H1 (cell line): ENCODE results near the gene RAET1L. TPM values are rescaled to one million over a fixed set of nuclear protein-coding genes. Genes with fewer than 3 reads are reported as not detected.

Source experiments
- CTCF ChIA-PET: fragments of 300-600 bp; sonication (Branson Sonifier 250); formaldehyde crosslinking; loops from one replicate; lab custom pipeline; 2021; ENCODE audit not compliant: partially characterized antibody; lab: Charles Lee
- POLR2A ChIA-PET: fragments of 300-600 bp; sonication (Branson Sonifier 250); formaldehyde crosslinking; loops from one replicate; lab custom pipeline; 2021; ENCODE audit warnings: inconsistent platforms; ENCODE audit not compliant: partially characterized antibody; lab: Charles Lee
- DNase-seq, 2 experiments: peaks; one replicate each; pipeline versions ENCODE4 v3.0.0 to v3.0.0-alpha.2; 2010 to 2022; ENCODE audit warnings: low spot score in 2 of 2, low read depth in 1 of 2, mixed read lengths in 1 of 2
- FAIRE-seq: peaks from 2 replicates; lab custom pipeline; 2011; peaks lifted over from hg19 to GRCh38; lab: Jason Lieb, UNC
- H2AFZ ChIP-seq: 2 replicates; pipeline ENCODE4 v1.8.1; 2012; ENCODE audit warnings: low read length, inconsistent platforms
- H2AK5ac ChIP-seq: 2 replicates; pipeline ENCODE4 v1.6.1; 2013; ENCODE audit warnings: low read depth, low read length
- H2BK120ac ChIP-seq: replicated peaks from 2 replicates; pipeline ENCODE3; 2013; ENCODE audit warnings: low read depth, low read length, inconsistent platforms
- H2BK12ac ChIP-seq: 2 replicates; pipeline ENCODE4 v1.6.1; 2013; ENCODE audit warnings: low read depth, low read length
- H2BK15ac ChIP-seq: 2 replicates; pipeline ENCODE4 v1.6.1; 2013; ENCODE audit warnings: low read length
- H2BK20ac ChIP-seq: 2 replicates; pipeline ENCODE4 v1.6.1; 2013; ENCODE audit warnings: low read length
- H2BK5ac ChIP-seq: 2 replicates; pipeline ENCODE4 v1.6.1; 2013; ENCODE audit warnings: low read depth, low read length
- H3K14ac ChIP-seq: 2 replicates; pipeline ENCODE4 v1.6.1; 2013; ENCODE audit warnings: inconsistent platforms; ENCODE audit not compliant: insufficient read length
- H3K18ac ChIP-seq: 2 replicates; pipeline ENCODE4 v1.6.1; 2013; ENCODE audit warnings: low read length; ENCODE audit errors: extremely low read depth
- H3K23ac ChIP-seq: 2 replicates; pipeline ENCODE4 v1.6.1; 2013; ENCODE audit warnings: inconsistent platforms; ENCODE audit not compliant: insufficient read length
- H3K23me2 ChIP-seq: 2 replicates; pipeline ENCODE4 v1.6.1; 2013; ENCODE audit warnings: low read depth, low read length
- H3K27ac ChIP-seq: 2 replicates; pipeline ENCODE4 v1.6.1; 2011; ENCODE audit warnings: low read depth, low read length, inconsistent platforms
- H3K27me3 ChIP-seq, 4 experiments: replicated peaks in 1 of 4; 1 replicate in 1 of 4; 2 replicates in 3 of 4; pipeline versions ENCODE4 v1.6.1 to v1.8.1; 2011 to 2013; ENCODE audit warnings: low read length in 3 of 4, mild to moderate bottlenecking in 3 of 4, inconsistent platforms in 2 of 4, mixed read lengths in 2 of 4, moderate library complexity in 1 of 4; ENCODE audit not compliant: control insufficient read depth in 3 of 4, insufficient read depth in 3 of 4; ENCODE audit errors: extremely low read depth in 1 of 4
- H3K36me3 ChIP-seq, 4 experiments: 2 replicates each; pipeline versions ENCODE4 v1.6.1 to v1.8.1; 2011 to 2013; ENCODE audit warnings: mild to moderate bottlenecking in 4 of 4, low read length in 3 of 4, moderate library complexity in 2 of 4, control low read depth in 1 of 4, inconsistent platforms in 1 of 4; ENCODE audit not compliant: insufficient read depth in 4 of 4, control insufficient read depth in 2 of 4
- H3K4ac ChIP-seq: replicated peaks from 2 replicates; pipeline ENCODE3; 2013; ENCODE audit warnings: low read length, low read depth, mixed read lengths, inconsistent platforms; ENCODE audit not compliant: insufficient read length
- H3K4me1 ChIP-seq, 4 experiments: replicated peaks in 1 of 4; 1 replicate in 1 of 4; 2 replicates in 3 of 4; pipeline versions ENCODE4 v1.6.1 to v1.8.1; 2011 to 2013; ENCODE audit warnings: low read length in 3 of 4, inconsistent platforms in 2 of 4, mixed read lengths in 1 of 4; ENCODE audit not compliant: insufficient read depth in 4 of 4, control insufficient read depth in 3 of 4
- H3K4me2 ChIP-seq, 2 experiments: 2 replicates each; pipeline versions ENCODE4 v1.6.1 to v1.8.1; 2011 to 2013; ENCODE audit warnings: low read depth in 2 of 2, low read length in 2 of 2, control low read depth in 1 of 2, inconsistent platforms in 1 of 2, mild to moderate bottlenecking in 1 of 2; ENCODE audit not compliant: insufficient read depth in 1 of 2
- H3K4me3 ChIP-seq, 4 experiments: fragments of 200-600, 300-600 bp in 1 of 4; sonication (generic), shearing (Covaris generic), sonication (Bioruptor Twin) in 1 of 4; 2 replicates each; pipeline versions ENCODE4 v1.5.1 to v1.8.1; 2011 to 2016; ENCODE audit warnings: low read length in 4 of 4, low read depth in 3 of 4, control low read depth in 2 of 4, inconsistent platforms in 2 of 4, mild to moderate bottlenecking in 2 of 4, mixed read lengths in 1 of 4, moderate library complexity in 1 of 4; ENCODE audit not compliant: insufficient read depth in 2 of 4; ENCODE audit errors: extremely low read depth in 1 of 4
- H3K56ac ChIP-seq: replicated peaks from 2 replicates; pipeline ENCODE3; 2013; ENCODE audit warnings: low read depth, mild to moderate bottlenecking, mixed read lengths, low read length, inconsistent platforms; ENCODE audit not compliant: insufficient read length
- H3K79me1 ChIP-seq: 2 replicates; pipeline ENCODE4 v1.6.1; 2013; ENCODE audit warnings: low read depth, low read length, control low read depth
- H3K79me2 ChIP-seq, 2 experiments: 2 replicates each; pipeline versions ENCODE4 v1.6.1 to v1.8.1; 2012 to 2013; ENCODE audit warnings: low read length in 2 of 2, mild to moderate bottlenecking in 2 of 2, inconsistent platforms in 1 of 2; ENCODE audit not compliant: insufficient read depth in 2 of 2, control insufficient read depth in 1 of 2
- H3K9ac ChIP-seq, 4 experiments: replicated peaks in 1 of 4; 1 replicate in 1 of 4; 2 replicates in 3 of 4; pipeline versions ENCODE4 v1.6.1 to v1.8.1; 2011 to 2013; ENCODE audit warnings: low read depth in 3 of 4, low read length in 3 of 4, control low read depth in 2 of 4, mild to moderate bottlenecking in 2 of 4, moderate library complexity in 2 of 4, inconsistent platforms in 1 of 4; ENCODE audit errors: extremely low read depth in 1 of 4
- H3K9me3 ChIP-seq, 2 experiments: 2 replicates each; pipeline versions ENCODE4 v1.6.1 to v1.8.1; 2012 to 2013; ENCODE audit warnings: mild to moderate bottlenecking in 2 of 2, moderate library complexity in 2 of 2, control low read depth in 1 of 2, inconsistent platforms in 1 of 2, low read depth in 1 of 2, low read length in 1 of 2, mixed read lengths in 1 of 2; ENCODE audit not compliant: insufficient read depth in 2 of 2
- H4K20me1 ChIP-seq, 2 experiments: replicated peaks in 1 of 2; 2 replicates each; pipeline versions ENCODE3 to v1.8.1; 2011 to 2013; ENCODE audit warnings: inconsistent platforms in 2 of 2, low read length in 2 of 2, mild to moderate bottlenecking in 1 of 2; ENCODE audit not compliant: insufficient read depth in 2 of 2, control insufficient read depth in 1 of 2
- H4K5ac ChIP-seq: 2 replicates; pipeline ENCODE4 v1.6.1; 2013; ENCODE audit warnings: low read length, low read depth, mixed read lengths, inconsistent platforms; ENCODE audit not compliant: insufficient read length
- H4K8ac ChIP-seq: 2 replicates; pipeline ENCODE4 v1.8.0; 2013; ENCODE audit warnings: mild to moderate bottlenecking, moderate library complexity, low read length, inconsistent platforms; ENCODE audit not compliant: insufficient read depth; ENCODE audit errors: extremely low read depth
- H4K91ac ChIP-seq: replicated peaks from 2 replicates; pipeline ENCODE3; 2013; ENCODE audit warnings: low read length, mixed read lengths, inconsistent platforms; ENCODE audit not compliant: insufficient read length
- BCL11A ChIP-seq, 2 experiments: IDR thresholded peaks; one replicate each; pipeline ENCODE4 v1.6.1; 2011; ENCODE audit warnings: low read depth in 2 of 2, low read length in 2 of 2, mild to moderate bottlenecking in 2 of 2
- BRCA1 ChIP-seq: IDR thresholded peaks from 2 replicates; pipeline ENCODE4 v1.6.1; 2012; ENCODE audit warnings: low read depth, low read length, improper control_type of control experiment
- GTF2F1 ChIP-seq: IDR thresholded peaks from 2 replicates; pipeline ENCODE4 v1.6.1; 2012; ENCODE audit warnings: low read depth, low read length, improper control_type of control experiment, borderline replicate concordance
- KDM1A ChIP-seq: fragments of 200-600, 300-600 bp; sonication (generic); IDR thresholded peaks from 2 replicates; pipeline ENCODE4 v1.7.1; 2016; ENCODE audit warnings: mild to moderate bottlenecking, low read length, borderline replicate concordance
- KDM5A ChIP-seq: fragments of 200-600 bp; IDR thresholded peaks from 2 replicates; pipeline ENCODE4 v1.7.1; 2012; ENCODE audit warnings: mild to moderate bottlenecking, low read length, inconsistent platforms, mixed read lengths
- MAFK ChIP-seq: IDR thresholded peaks from 2 replicates; pipeline ENCODE4 v1.6.1; 2012; ENCODE audit warnings: low read depth, mild to moderate bottlenecking, improper control_type of control experiment, low read length
- POLR2A ChIP-seq, 2 experiments: IDR thresholded peaks; 1 replicate in 1 of 2; 2 replicates in 1 of 2; pipeline ENCODE4 v1.6.1; 2011; ENCODE audit warnings: low read depth in 2 of 2, low read length in 2 of 2, mild to moderate bottlenecking in 2 of 2; ENCODE audit errors: control extremely low read depth in 1 of 2
- RFX5 ChIP-seq: IDR thresholded peaks from 2 replicates; pipeline ENCODE4 v1.6.1; 2011; ENCODE audit warnings: low read depth, low read length, improper control_type of control experiment, borderline replicate concordance
- SAP30 ChIP-seq: fragments of 300-600 bp; sonication (generic); IDR thresholded peaks from 2 replicates; pipeline ENCODE4 v1.7.1; 2012; ENCODE audit warnings: low read length, moderate library complexity, mild to moderate bottlenecking, inconsistent platforms; ENCODE audit not compliant: insufficient read depth, insufficient replicate concordance
- TAF7 ChIP-seq: optimal IDR thresholded peaks from 2 replicates; pipeline ENCODE3; 2011; ENCODE audit warnings: low read depth, mild to moderate bottlenecking, inconsistent platforms, low read length, moderate library complexity, borderline replicate concordance
- WGBS, 2 experiments: shearing (Covaris generic) in 1 of 2; methylation state at CpG; one replicate each; pipeline versions ENCODE4 v1.1.6 to v1.1.7; 2013 to 2015; ENCODE audit warnings: low lambda C conversion rate in 2 of 2, mixed read lengths in 2 of 2, inconsistent platforms in 1 of 2, low coverage in 1 of 2, missing lambda C conversion rate in 1 of 2; ENCODE audit not compliant: insufficient replicate concordance in 2 of 2, insufficient coverage in 1 of 2, insufficient read length in 1 of 2; ENCODE audit errors: extremely low coverage in 1 of 2, missing lambda C conversion rate in 1 of 2; 5-methylcytosine and 5-hydroxymethylcytosine counted together
- polyA plus RNA-seq, 7 experiments: library from polyadenylated mRNA; depleted of rRNA in 3 of 7; stranded (reverse) in 5 of 7; unstranded in 2 of 7; fragments of >200 nt in 5 of 7; fragments of 200-250 nt in 2 of 7; gene quantifications; 1 replicate in 5 of 7; 2 replicates in 1 of 7; 4 replicates in 1 of 7; pipeline versions ENCODE4 v1.2.1 to v1.2.3, GENCODE V29; 2011 to 2013; ENCODE audit warnings: missing spikeins in 2 of 7, mixed read lengths in 2 of 7
- total RNA-seq: library from RNA; stranded (reverse); fragmentation: NEBNext Ultra II Directional; extraction: Animal tissue kit (Norgen Biotek cat#: 25700); gene quantifications from 2 replicates; pipeline ENCODE4 v1.2.1, GENCODE V29; 2021

The RAET1L gene
- total and polyA plus RNA-seq, 2 of the 8 experiments (the other 6 are each of a cell fraction or from before 2014, with no cell fraction given), result not detected

- ChIA-PET POLR2A (no interaction called here), CTCF (interaction anchor here (0.6 to 1.3 kb wide), 3 partner anchors 11 to 331 kb away, joined by 3 to 4 read pairs (median 3); no protein-coding TSS in a partner anchor)
- no peak overlapping the region for H3K27ac ChIP-seq
- H2AK5ac ChIP-seq, result no peak overlapping the region
- no peak overlapping the region for H3K9ac ChIP-seq
- no peak overlapping the region for H3K56ac ChIP-seq
- H4K20me1 ChIP-seq, result no peaks in the 10 kb centered on the region
- H3K79me1 ChIP-seq, result no peaks in the 10 kb centered on the region
- no peak overlapping the region for H2BK120ac ChIP-seq
- H3K27me3 ChIP-seq, result peaks cover 7 to 30% (median 21%) of the 10 kb centered on the region in 4 experiments; a peak in 6 of 7 replicates
- no peak overlapping the region for H3K4me3 ChIP-seq
- H3K23ac ChIP-seq, result no peak overlapping the region
- H4K91ac ChIP-seq, result no peak overlapping the region
- DNase-seq, result no peak
- TF ChIP-seq POLR2A (IDR thresholded peaks at IDR 0.05; ENCODE audit: control extremely low read depth in 1 of 2, low read depth in 2 of 2, low read length in 2 of 2), result no peak
- TF ChIP-seq GTF2F1, result no peak
- no peak for TF ChIP-seq SAP30
- TF ChIP-seq MAFK, result no peak
- TF ChIP-seq TAF7, result no peak
- no peak for TF ChIP-seq BCL11A (IDR thresholded peaks at IDR 0.05; ENCODE audit: low read depth in 2 of 2, low read length in 2 of 2)
- TF ChIP-seq BRCA1, result no peak
- TF ChIP-seq KDM5A, result no peak
- no peak for TF ChIP-seq RFX5
- no peak for TF ChIP-seq KDM1A
- H4K8ac ChIP-seq, result no peak overlapping the region
- H2BK20ac ChIP-seq, result no peak overlapping the region
- H4K5ac ChIP-seq, result no peak overlapping the region
- no peaks in the 10 kb centered on the region; the same call in 1 of the 2 replicates for H3K23me2 ChIP-seq
- FAIRE-seq, result no peak
- H3K4me2 ChIP-seq, result no peak overlapping the region
- 93% methylated on average over 6 of the region's 6 CpGs; no CpG with 5 or more reads in 1 of the 2 experiments for WGBS, 2 experiments
- H3K79me2 ChIP-seq, result no peaks in the 10 kb centered on the region
- no peak overlapping the region for H3K18ac ChIP-seq
- H3K4ac ChIP-seq, result no peak overlapping the region
- no peaks in the 10 kb centered on the region for H3K36me3 ChIP-seq
- no peak overlapping the region for H2BK5ac ChIP-seq
- H2AFZ ChIP-seq, result no peak overlapping the region
- no peak overlapping the region for H2BK15ac ChIP-seq
- peaks cover 0 to 6% (median 1%) of the 10 kb centered on the region in 4 experiments; a peak in 4 of 7 replicates for H3K4me1 ChIP-seq
- no peak overlapping the region for H3K14ac ChIP-seq
- no peaks in the 10 kb centered on the region for H3K9me3 ChIP-seq
- H2BK12ac ChIP-seq, result no peak overlapping the region
These were observed 2.7 kb upstream of the RAET1L start for GRCh38 chr6:150027806-150028565.
